HG03521 (cell line): ENCODE data around the gene TNRC18.

Source experiments
- ATAC-seq: cut with Tn5 transposase; IDR thresholded peaks from one replicate; pipeline ENCODE4 v1.9.1; 2021; ENCODE audit warnings: mild to moderate bottlenecking, moderate library complexity; ENCODE audit not compliant: unreplicated experiment

The TNRC18 gene

GRCh38 chr7:5404421-5404826 lies 19.2 kb downstream of the TNRC18 start:
- ATAC-seq, result no peak

DNA sequence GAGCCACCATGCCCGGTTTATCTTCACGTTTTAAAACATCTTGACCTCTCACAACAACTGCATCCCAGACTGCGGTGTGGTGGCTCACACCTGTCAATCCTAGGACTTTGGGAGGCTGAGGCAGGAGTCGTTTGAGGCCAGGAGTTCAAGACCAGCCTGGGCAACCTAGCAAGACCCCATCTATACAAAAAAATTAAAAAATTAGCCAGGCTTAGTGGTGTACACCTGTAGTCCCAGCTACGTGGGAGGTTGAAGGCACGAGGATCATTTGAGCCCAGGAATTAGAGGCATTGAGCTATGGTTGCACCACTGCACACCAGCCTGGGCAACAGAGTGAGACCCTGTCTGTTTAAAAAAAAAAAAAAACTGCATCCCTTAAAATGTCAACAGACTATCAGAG lies 20.2 kb downstream of the TNRC18 start:
- no peak for ATAC-seq

DNA sequence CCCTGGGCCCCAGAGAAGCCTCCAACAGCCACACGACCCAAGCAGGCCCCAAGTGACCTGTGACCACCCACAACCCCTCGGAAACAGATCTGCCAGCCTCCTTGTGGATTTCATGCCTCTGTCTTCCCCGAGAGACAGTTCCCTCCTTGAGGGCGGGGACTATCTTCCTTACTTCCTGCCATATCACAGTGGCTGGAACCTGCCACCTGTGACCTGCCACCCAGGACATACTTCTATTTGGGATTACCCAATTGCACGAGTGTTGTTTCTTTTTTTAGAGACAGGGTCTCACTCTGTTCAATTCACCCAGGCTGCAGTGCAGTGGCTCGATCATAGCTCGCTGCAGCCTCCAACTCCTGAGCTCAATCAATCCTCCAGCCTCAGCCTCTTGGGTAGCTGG lies 25.9 kb downstream of the TNRC18 start:
- ATAC-seq, result no peak

DNA sequence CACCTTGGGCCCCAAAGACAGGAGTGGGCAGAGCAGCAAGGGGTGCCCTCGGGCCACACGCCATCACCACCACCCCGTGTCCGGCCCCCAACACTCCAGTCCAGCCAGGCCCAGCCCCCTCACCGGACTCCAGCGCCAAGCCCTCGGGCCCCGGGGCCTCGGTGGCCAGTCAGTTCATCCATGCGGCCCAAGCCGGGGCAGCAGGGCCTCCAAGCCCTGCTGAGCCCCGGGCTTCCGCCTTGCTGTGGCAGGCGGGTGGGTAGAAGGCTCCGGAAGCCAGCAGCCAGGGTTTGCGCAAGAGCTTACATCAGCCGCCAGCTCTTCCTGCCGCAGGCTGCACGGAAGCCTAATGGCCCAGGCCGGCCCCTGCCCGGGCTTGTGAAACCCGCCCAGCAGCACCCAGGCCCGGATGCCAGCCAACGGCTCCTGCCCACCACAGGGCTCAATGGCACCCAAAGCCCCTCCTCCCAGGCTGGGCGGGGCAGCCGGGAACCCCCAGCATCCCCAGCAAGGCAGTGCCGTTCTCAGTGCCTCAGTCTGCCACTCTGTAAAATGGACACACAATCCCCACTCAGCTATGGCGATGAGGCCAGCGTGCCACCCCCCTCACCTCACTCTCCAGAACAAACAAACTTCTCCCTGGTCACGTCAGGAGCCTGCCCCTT lies 26.5 kb downstream of the TNRC18 start:
- ATAC-seq, result peak; percentile 70

- peak; percentile 26 for ATAC-seq
Observed at GRCh38 chr7:5396542-5396941, 27.1 kb downstream of the TNRC18 start.

- no peak for ATAC-seq
Observed at GRCh38 chr7:5395246-5395645, 28.4 kb downstream of the TNRC18 start.

DNA sequence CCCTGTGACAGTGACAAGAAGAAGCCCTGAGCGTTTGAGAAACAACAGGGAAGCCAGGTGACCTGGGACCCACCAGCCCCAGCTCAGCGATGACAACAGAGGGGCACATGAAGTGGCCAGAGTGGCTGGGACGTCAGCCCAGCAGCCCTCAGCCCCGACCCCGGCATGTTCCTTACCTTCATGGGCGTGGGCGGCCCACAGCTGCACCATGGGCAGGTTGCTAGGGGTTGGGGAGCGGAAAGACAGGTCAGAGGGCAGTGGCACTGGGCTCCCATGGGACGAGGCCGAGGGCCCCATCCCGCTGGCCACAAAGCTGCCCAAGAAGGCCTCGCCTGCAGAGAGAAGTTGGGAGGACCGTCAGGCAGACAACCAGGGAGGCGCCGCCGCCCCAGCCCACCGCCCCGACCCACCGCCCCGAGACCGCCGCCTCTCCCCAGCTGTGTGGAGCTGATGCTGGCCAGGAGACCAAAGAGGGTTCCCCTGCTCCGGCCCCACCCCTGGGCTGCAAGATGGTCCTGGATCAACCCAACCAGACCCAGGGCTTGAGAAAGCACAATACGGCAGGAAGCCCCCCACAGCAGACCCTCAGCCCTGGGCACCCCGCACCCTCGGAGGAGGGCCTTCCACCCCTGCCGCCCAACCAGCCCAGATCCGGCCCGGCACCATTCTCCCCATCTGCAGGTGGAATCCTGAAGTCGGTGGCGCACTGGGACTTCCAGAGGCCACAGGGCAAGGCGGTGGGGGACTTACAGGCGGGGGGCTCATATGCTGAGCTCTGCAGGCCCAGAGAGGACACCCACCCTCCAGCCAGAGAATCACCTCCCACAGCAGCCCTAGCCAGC lies 29.1 kb downstream of the TNRC18 start:
- ATAC-seq, result no peak

DNA sequence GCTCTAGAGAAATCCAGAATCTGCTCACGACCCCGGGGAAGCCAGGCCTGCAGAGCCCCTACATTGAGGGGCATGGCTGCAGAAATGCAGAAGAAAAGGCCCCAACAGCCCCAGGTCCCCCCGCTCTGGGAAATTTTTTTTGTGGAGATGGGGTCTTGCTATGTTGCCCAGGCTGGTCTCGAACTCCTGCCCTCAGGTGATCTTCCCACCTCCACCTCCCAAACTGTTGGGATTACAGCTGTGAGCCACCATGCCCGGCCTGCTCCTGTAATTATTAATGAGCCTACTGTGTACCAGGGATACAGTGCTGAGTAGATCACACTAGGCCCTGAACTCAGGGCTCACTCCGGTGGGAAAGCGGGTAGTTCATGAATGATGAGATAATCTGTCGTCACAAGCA lies 29.9 kb downstream of the TNRC18 start:
- ATAC-seq, result no peak

- no peak for ATAC-seq
Observed at GRCh38 chr7:5393328-5393727, 30.3 kb downstream of the TNRC18 start.

- no peak for ATAC-seq
Observed at GRCh38 chr7:5390918-5391317, 32.7 kb downstream of the TNRC18 start.

DNA sequence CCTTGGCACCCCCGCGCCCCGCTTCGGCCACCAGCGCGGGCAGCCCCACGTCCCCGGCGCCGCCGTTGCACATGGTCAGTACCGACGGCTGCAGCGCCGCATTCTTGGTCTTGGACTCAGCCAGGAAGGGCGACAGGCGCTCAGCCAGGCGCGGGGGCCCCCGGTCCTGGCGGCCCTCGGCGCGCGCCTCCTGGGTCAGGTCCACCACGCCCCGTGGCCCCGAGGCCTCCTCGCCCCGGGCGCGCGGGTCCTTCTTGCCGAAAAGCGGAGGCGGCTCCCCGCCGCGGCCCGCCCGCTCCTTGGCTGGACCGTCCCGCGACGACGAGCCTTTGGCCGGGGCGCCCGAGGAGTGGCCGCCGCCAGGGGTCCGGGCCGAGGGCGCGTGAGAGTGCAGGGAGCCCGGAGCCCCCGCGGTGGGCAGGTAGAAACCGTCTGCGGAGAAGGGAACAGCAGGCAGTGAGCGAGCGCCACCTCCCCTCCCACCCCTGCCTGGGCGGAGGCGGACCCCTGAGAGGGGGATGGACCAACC lies 34.7 kb downstream of the TNRC18 start:
- ATAC-seq, result no peak

GRCh38 chr7:5388273-5388901 lies 35.2 kb downstream of the TNRC18 start:
- no peak for ATAC-seq

DNA sequence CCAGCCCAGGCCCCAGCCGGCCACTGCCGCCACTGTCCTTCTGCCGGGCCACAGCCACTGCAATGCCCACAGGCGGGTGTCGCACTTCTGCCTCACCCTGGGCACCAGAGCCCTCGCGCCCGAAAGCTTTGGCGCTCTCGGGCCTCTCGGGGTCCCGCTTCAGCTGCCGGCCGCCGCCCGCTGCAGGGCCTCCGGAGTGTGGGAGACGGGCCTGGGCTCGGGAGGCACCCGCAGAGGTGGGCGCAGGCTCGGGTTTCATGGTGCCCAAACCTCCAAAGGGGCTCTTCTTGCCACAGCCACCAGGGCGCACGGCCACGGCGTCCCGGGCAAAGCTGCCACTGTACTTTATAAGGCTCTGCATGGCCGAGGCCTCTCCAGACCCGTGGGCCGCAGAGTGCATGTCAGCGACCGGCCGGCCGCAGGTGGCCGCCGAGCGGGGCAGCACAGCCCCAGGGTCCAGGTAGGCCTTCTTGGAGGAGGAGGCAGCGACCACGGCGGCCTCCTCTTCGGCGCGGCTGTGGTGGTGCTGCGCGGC lies 35.9 kb downstream of the TNRC18 start:
- no peak for ATAC-seq

- ATAC-seq, result no peak
Observed at GRCh38 chr7:5384618-5385017, 39.0 kb downstream of the TNRC18 start.

- no peak for ATAC-seq
Observed at GRCh38 chr7:5383314-5384098, 40.1 kb downstream of the TNRC18 start.

GRCh38 chr7:5382281-5382892 lies 41.2 kb downstream of the TNRC18 start:
- ATAC-seq, result no peak

- ATAC-seq, result no peak
Observed at GRCh38 chr7:5381071-5381772, 42.4 kb downstream of the TNRC18 start.

- ATAC-seq, result no peak
Observed at GRCh38 chr7:5380350-5381070, 43.1 kb downstream of the TNRC18 start.

GRCh38 chr7:5379546-5379945 lies 44.1 kb downstream of the TNRC18 start:
- ATAC-seq, result no peak
